GM19239 (cell line): ENCODE measurements around the gene SNRNP70.
"Not testable (repeated sequence)": the region's sequence is repeated elsewhere in the genome, so short reads cannot be mapped to it uniquely, and the experiment has no call there.

Experiments
- DNase-seq: peaks from one replicate; pipeline ENCODE4 v3.0.0; 2011; ENCODE audit warnings: low spot score; ENCODE audit not compliant: insufficient read length
- FAIRE-seq: peaks from 2 replicates; lab custom pipeline; 2011; peaks lifted over from hg19 to GRCh38; lab: Jason Lieb, UNC

The SNRNP70 gene, protein sequence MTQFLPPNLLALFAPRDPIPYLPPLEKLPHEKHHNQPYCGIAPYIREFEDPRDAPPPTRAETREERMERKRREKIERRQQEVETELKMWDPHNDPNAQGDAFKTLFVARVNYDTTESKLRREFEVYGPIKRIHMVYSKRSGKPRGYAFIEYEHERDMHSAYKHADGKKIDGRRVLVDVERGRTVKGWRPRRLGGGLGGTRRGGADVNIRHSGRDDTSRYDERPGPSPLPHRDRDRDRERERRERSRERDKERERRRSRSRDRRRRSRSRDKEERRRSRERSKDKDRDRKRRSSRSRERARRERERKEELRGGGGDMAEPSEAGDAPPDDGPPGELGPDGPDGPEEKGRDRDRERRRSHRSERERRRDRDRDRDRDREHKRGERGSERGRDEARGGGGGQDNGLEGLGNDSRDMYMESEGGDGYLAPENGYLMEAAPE

DNA sequence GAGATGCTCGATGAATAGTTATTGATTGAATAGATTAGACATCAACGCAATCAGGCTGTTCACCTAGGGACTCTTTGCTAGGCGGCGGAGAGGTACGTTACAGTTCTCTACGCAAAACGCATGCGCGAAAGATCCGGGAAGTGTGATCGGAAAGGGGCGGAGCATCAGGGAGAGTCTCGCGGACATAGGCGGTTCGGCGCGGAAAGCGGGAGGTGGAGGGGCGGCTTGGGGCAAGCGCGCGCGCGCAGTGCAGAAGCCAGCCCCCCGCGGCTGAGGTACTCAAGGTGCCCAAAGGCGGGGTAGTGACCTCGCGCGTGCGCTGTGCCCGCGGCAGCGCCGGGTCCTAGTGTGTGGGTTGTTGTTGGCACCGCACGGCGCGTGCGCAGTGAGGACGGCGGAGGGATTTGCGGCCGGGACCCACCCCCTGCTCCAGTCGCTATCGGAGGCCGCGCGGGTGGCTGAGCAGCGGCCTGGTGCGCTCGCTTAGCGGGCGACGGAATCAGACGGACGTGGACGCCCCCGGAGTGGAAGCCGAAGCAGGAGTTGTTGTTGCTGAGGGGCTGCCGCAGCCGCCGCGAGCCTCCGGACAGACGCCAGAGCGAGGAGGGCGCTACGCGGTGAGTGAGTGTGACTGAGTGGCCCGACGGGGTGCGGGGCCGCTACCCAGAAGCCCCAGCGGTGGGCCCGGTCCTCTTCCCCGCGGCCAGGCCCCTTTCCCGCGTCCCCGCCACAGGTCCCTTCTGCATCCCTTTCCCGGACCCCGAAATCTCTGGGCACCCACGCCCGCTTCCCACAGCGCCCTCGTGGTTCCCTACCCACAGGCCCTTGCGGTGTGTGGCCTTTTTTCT, at the start of gene SNRNP70:
SNRNP70 (plus strand) TSS at position 432 of the 848 bp plus-strand sequence. CDS start 964 bp downstream, outside the sequence.
- peak; percentile 98 for FAIRE-seq
- peak; percentile 95 for DNase-seq

DNA sequence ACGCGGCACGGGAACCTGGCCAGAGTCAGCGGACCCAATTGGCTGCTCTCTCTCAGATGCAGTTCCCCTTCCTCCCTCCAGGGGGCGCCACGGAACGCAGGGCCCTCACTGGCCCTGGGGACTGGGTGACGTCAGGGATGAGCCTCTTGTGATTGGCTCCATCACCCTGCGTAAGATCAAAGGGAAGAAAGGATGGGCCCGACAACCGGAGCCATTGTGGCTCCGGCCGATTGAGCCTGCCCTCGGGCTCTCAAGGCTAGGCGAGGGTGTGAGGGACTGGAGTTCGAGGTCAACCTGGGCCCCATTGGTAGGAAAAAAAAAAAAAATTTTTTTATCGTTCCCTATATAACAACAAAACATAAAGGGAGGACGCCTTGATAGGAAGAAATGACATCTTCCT, 48.4 kb upstream of the SNRNP70 start, which contains the start of gene CGB1:
CGB1 (minus strand) TSS at position 81 of the 400 bp plus-strand sequence. CDS start 184 bp downstream, outside the sequence.
- DNase-seq, FAIRE-seq: not testable (repeated sequence)

DNA sequence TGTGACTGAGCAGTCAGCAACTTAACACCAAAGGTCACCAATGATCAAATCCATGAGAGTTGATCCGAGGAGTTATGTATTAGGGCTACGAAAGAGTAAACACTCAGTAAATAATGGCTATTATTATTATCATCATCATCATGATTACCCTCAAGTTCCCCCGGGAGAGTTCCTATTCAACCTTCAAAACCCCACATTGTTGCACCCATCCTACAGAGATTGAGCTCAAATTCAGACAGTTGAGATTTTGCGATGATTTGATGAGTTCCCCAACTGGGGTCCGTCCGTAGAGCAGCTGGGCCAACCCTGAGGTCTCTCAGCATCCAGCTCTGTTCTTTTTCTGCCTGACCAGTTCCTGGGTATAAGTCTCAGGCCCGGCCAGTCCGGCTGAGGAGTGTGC, 47.1 kb upstream of the SNRNP70 start:
- not testable (repeated sequence) for DNase-seq, FAIRE-seq

DNA sequence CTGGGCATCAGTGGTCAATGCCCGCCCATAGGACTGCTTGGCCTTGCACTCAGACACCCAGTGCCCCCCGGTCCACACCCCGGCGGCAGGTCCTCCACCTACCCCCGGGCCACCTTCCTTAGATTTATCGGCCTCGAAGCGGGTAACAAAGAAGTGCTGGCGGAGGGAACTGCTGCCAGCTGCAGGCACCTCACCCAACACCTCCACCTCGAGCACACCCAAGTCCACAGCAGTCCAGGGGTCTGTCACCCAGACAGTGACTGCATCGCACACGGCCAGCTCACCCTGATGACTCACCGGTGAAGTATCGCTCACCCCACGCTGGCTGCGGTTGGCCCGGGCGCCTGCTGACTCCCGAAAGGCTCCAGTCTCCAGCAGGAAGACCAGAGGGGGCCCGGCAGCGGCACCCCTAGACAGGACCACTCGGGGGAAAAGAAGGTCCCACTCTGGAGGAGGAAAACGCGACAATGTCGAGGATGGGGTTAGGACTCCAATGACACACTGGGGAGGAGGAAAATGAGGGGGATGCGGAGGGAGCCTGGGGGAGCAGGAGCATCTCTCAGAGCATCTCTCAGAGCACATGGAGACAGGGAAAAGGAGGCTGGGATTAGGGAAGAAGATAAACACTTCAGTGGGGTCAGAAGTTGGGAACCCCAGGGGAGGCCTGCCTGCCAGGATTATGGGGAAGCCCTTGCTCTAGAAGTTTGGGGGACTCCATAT, 46.5 kb upstream of the SNRNP70 start:
- FAIRE-seq, DNase-seq: not testable (repeated sequence)

DNA sequence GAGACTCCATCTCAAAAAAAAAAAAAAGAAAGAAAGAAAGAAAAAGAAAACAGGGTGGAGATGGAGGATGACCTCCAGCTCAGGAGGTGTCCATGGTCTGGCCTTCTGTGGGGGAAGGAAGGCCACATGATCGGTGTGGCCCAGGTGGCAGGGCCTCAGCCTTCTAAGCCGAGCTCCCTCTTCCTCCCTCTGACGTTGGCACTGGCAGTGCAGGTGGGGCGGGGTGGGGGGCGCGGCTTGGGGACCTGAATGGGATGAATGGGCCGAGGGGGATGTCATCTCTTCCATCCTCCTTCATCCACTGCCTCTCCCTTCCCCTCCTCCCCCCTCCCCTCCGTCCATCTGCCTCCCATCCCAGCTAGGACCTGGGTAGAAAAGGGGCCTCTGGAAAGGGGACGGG, 45.5 kb upstream of the SNRNP70 start:
- DNase-seq, FAIRE-seq: not testable (repeated sequence)

DNA sequence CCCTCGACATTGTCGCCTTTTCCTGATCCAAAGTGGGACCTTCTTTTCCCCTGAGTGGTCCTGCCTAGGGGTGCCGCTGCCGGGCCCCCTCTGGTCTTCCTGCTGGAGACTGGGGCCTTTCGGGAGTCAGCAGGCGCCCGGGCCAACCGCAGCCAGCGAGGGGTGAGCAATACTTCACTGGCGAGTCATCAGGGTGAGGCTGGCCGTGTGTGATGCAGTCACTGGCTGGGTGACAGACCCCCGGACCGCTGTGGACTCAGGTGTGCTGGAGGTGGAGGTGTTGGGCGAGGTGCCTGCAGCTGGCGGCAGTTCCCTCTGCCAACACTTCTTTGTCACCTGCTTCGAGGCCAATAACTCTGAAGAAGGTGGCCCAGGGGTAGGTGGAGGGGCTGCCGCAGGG, 43.1 kb upstream of the SNRNP70 start:
- no peak for DNase-seq
- FAIRE-seq: no peak

DNA sequence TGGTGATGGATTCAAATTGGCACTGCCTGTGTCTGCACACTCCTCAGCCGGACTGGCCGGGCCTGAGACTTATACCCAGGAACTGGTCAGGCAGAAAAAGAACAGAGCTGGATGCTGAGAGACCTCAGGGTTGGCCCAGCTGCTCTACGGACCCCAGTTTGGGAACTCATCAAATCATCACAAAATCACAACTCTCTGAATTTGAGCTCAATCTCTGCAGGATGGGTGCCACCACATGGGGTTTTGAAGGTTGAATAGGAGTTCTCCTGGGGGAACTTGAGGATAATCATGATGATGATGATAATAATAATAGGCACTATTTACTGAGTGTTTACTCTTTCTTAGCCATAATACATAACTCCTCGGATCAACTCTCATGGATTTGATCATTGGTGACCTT, 42.6 kb upstream of the SNRNP70 start:
- DNase-seq, FAIRE-seq: not testable (repeated sequence)

DNA sequence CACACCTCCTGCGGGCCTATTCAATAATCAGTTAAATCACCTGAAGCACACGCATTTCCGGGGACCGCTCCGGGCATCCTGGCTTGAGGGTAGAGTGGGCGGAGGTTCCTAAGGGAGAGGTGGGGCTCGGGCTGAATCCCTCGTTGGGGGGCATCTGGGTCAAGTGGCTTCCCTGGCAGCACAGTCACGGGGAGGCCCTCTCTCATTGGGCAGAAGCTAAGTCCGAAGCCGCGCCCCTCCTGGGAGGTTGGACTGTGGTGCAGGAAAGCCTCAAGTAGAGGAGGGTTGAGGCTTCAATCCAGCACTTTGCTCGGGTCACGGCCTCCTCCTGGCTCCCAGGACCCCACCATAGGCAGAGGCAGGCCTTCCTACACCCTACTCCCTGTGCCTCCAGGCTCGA, 41.7 kb upstream of the SNRNP70 start, which contains the start of gene CGB5:
CGB5 (plus strand) TSS at position 301 of the 400 bp plus-strand sequence. CDS start 362 bp downstream, outside the sequence.
- FAIRE-seq, DNase-seq: not testable (repeated sequence)

DNA sequence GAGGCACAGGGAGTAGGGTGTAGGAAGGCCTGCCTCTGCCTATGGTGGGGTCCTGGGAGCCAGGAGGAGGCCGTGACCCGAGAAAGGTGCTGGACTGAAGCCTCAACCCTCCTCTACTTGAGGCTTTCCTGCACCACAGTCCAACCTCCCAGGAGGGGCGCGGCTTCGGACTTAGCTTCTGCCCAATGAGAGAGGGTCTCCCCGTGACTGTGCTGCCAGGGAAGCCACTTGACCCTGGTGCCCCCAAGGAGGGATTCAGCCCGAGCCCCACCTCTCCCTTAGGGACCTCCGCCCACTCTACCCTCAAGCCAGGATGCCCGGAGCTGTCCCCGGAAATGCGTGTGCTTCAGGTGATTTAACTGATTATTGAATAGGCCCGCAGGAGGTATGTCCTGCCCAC, 36.2 kb upstream of the SNRNP70 start, which contains the start of gene CGB8:
CGB8 (minus strand) TSS at position 101 of the 400 bp plus-strand sequence. CDS start 372 bp downstream, outside the sequence.
- FAIRE-seq, DNase-seq: not testable (repeated sequence)

DNA sequence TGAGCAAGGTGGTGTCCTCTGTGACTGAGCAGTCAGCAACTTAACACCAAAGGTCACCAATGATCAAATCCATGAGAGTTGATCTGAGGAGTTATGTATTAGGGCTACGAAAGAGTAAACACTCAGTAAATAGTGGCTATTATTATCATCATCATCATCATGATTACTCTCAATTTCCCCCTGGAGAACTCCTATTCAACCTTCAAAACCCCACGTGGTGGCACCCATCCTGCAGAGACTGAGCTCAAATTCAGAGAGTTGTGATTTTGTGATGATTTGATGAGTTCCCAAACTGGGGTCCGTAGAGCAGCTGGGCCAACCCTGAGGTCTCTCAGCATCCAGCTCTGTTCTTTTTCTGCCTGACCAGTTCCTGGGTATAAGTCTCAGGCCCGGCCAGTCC, 35.4 kb upstream of the SNRNP70 start:
- not testable (repeated sequence) for DNase-seq, FAIRE-seq

DNA sequence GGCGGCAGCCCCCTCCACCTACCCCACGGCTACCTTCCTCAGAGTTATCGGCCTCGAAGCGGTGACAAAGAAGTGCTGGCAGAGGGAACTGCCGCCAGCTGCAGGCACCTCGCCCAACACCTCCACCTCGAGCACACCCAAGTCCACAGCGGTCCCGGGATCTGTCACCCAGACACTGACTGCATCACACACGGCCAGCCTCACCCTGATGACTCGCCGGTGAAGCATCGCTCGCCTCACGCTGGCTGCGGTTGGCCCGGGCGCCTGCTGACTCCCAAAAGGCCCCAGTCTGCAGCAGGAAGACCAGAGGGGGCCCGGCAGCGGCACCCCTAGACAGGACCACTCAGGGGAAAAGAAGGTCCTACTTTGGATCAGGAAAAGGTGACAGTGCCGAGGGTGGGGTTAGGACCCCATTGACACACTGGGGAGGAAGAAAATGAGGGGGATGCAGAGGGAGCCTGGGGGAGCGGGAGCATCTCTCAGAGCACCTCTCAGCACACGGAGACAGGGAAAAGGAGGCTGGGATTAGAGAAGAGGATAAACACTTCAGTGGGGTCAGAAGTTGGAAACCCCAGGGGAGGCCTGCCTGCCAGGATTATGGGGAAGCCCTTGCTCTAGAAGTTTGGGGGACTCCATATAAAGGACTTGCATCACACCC, 34.7 kb upstream of the SNRNP70 start:
- not testable (repeated sequence) for FAIRE-seq, DNase-seq

DNA sequence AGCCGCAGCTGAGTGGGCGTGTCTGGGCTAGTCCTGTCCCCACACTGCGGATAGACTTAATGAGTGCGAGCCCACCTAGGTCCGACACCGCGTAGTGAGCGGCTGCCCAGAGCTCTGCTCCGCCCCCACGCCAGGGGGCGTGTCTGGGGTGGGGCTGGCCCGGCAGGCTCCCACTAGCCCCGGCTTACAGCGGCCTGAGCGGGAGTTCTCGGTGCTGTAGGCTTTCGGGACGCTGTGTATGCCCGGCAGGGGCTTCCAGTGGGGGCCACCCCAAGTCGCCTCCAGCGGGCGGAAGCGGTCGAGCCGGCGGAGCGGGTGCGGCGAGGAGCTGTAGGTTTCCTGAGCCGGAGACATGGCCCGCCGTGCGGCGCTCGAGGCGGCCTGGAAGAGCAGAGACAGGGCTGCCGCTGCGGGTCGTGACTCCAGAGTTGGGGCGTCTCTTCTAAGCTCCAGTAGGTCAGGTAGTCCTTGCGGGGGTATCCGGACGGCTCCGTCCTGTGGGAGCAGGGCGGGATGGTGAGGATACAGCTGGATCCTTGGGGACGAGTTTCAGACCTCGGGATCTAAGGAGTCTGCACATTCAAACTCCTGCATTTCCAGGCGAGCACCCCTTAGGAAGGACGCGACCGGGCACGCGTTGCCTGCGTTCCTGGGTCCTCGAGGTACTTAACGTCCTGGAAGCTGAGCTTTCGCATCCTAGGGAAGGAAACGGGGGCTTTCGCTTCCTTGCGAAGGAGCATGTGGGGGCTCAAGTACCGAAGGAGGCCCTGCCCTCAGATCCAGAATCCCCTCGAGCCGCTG, 28.9 kb upstream of the SNRNP70 start:
- DNase-seq (peak; percentile 90), FAIRE-seq (no peak)

DNA sequence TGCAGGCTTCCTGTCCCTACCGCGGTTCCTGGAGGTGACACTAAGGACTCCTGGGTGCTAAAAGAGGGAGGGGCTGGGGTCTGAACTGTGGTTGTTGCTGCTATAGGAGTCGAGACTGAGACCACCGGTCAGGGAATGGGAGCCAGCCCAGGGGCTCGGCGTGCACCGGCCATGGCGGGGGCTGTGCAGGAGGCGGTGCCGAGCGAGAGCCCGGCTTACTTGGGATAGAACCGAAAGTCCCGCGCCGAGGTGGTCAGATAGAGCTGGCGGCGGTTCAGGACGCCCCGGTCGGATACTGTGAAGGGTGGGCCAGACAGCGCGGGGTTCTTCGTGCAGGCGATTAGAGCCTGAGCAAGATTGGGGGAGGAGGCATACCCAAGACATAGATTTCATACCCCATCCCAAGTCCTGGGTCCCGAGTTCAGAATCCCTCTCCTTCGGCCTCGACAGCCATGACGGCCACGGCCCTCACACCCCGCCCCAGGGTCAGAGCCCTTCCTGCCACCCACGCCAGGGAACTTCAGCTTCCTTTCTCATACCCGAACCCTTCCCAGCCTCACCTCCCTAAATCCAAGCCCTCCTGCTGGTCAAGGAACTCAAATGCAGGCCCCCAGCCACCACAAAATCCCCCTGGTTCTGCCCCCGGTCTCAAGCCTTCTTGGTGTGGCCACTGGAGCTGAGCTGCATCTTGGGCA, 28.2 kb upstream of the SNRNP70 start:
- DNase-seq: not testable (repeated sequence)
- FAIRE-seq: peak; percentile 23

DNA sequence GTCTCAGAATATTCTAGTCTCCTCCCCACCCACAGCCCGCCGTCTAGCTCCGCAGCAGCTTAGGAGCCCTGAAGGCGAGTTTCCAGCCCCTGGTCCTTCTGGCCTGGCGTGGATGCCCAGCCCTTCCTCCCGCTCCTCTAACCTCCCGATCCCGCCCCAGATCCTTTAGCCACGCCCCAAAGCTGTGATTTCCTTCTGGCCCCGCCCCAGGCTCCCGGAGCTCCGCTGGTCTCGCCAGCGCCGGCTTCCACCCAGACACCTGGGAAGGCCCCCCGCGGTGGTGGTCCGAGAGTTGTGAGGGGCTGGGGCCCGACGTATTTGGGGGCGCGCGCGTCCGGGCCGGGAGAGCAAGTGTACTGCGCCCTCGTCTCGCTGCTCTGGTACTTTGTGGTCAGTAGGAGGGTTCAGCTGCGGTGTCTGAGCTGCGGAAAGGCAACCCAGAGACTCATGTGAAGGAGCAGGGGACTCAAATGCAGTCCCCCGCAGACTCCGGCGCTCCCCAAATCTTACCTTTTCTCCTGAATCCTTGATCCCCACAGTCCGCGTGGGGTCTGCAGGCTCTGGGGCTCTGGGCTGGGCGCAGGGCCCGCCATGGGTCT, 27.5 kb upstream of the SNRNP70 start, which contains the start of gene CGB7:
CGB7 (minus strand) TSS at position 114 of the 599 bp plus-strand sequence. CDS start 2,374 bp downstream, outside the sequence.
- DNase-seq (no peak), FAIRE-seq (no peak)

DNA sequence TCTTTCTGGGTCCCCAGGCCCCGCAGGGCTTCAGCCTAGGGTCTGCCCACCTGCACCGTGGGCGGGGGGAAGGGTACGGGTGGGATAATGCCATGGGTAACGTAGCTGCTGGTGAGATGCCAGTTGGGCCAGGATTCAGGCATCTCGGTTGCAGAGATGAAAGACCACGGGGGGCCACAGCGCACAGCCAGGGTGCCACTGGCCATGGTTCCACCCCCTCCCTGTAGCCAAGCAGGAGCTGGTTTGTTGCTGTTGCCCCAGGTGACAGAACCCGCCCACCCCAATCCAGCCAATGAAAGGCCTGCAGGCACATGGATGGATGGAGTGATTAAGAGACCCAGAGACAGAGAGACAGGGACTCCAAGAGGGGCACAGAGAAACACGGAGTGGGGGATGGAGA, 26.7 kb upstream of the SNRNP70 start:
- no peak for FAIRE-seq
- no peak for DNase-seq

DNA sequence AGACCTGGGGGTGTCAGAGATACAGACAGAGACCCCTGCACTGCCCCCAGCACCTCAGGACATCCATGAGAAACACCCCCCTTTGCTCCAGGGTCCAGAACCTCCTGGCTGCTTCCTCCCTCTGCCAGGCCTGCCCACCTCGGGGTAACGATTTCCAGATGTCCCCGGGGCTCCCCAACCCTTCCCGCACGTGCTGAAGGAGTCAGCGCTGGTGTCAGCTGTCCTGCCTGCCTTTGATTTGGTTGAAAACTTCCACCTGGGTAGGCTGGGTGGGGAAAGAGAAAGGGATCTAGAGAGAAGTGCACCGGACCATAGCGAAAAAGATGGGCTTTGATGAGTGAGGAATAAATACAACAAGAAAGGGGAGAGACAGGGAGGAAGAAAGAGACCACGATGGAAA, 26.2 kb upstream of the SNRNP70 start:
- FAIRE-seq: no peak
- DNase-seq: no peak

DNA sequence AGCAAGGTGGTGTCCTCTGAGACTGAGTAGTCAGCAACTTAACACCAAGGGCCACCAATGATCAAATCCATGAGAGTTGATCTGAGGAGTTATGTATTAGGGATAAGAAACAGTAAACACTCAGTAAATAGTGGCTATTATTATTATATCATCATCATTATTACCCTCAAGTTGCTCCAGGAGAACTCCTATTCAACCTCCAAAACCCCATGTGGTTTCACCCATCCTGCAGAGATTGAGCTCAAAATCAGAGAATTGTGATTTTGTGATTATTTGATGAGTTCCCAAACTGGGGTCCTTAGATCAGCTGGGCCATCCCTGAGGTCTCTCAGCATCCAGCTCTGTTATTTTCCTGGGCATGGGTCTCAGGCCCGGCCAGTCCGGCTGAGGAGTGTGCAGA, 24.3 kb upstream of the SNRNP70 start:
- FAIRE-seq (no peak), DNase-seq (no peak)
